Measurements from ENCODE around the gene TAF11L7.
"Not testable (repeated sequence)": the region's sequence is repeated elsewhere in the genome, so short reads cannot be mapped to it uniquely, and the experiment has no call there.

TAF11L7 gene

DNA sequence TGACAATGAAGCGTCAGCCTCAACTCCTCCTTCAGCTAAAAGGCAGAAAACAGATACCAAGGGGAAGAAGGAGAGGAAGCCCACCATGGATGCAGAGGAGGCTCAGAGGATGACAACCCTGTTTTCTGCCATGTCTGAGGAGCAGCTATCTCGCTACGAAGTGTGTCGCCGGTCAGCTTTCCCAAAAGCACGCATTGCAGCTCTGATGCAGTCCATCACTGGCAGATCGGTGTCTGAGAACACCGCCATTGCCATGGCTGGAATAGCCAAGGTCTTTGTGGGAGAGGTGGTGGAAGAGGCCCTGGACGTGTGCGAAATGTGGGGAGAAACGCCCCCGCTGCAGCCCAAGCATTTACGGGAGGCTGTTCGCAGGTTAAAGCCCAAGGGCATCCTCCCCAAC, 19.4 kb upstream of the TAF11L7 start:
- POLR2A ChIA-PET: no interaction called here
- no peak for TF ChIP-seq SP1 (IDR thresholded peaks at IDR 0.05)

DNA sequence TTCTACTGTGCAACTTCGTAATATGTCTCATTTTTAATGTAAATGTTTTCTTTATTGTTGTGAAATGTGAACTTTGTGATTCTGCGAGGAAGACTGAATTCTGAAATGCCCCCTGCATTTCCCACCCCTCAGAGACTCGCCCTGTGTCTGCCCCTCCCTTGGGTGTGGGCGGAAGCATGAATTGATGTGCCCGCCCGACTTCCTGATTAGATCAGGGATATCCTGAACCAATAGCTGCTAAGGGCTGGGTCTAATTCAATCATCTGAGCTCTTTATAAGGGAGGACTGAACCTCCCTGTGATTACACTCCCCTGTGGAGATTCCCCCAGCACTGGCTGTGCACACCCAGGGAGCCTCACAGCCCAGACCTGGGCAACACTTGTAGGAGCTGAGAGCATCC, 18.3 kb upstream of the TAF11L7 start, which contains the start of gene TAF11L11:
Gene TAF11L11 (plus strand): TSS at position 304 of the 400 bp plus-strand sequence.
- DNase-seq (ENCODE audit: extremely low spot score); CTCF ChIA-PET; POLR2A ChIA-PET: not testable (repeated sequence)

More for the DNA sequence above, 19.4 kb upstream of the TAF11L7 start:
- CTCF ChIA-PET: no interaction called here
- no peak for DNase-seq (ENCODE audit: extremely low spot score)

DNA sequence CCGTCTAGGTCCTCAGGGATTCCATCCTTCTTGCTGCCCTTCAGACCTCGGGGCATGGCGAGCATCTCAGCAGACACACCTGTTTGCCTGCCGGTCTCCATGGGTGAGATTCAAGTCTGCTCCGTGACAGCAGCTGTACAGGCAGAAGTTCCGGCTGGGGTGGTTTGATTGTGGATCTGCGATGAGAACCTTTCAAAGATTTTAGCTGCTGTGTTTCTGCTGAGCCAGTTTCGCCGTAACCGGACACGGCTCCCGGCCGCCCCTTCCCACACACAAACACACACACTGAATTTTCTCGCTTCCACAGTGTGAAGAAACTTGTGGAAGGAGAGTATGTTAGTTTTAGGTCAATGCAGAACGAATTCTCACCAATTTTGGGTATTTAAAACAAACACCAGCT, 12.2 kb upstream of the TAF11L7 start, which contains the start of gene TAF11L10:
Gene TAF11L10 (minus strand): TSS at position 101 of the 400 bp plus-strand sequence.
- CTCF ChIA-PET; DNase-seq (ENCODE audit: extremely low spot score); POLR2A ChIA-PET: not testable (repeated sequence)

DNA sequence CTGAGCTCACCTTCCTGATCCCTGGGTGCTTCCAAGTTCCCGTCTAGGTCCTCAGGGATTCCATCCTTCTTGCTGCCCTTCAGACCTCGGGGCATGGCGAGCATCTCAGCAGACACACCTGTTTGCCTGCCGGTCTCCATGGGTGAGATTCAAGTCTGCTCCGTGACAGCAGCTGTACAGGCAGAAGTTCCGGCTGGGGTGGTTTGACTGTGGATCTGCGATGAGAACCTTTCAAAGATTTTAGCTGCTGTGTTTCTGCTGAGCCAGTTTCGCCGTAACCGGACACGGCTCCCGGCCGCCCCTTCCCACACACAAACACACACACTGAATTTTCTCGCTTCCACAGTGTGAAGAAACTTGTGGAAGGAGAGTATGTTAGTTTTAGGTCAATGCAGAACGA, 8.7 kb upstream of the TAF11L7 start, which contains the start of gene TAF11L9:
Gene TAF11L9 (minus strand): TSS at position 140 of the 400 bp plus-strand sequence.
- CTCF ChIA-PET; DNase-seq (ENCODE audit: extremely low spot score); POLR2A ChIA-PET: not testable (repeated sequence)

DNA sequence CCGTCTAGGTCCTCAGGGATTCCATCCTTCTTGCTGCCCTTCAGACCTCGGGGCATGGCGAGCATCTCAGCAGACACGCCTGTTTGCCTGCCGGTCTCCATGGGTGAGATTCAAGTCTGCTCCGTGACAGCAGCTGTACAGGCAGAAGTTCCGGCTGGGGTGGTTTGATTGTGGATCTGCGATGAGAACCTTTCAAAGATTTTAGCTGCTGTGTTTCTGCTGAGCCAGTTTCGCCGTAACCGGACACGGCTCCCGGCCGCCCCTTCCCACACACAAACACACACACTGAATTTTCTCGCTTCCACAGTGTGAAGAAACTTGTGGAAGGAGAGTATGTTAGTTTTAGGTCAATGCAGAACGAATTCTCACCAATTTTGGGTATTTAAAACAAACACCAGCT, 5.3 kb upstream of the TAF11L7 start, which contains the start of gene TAF11L8:
Gene TAF11L8 (minus strand): TSS at position 101 of the 400 bp plus-strand sequence.
- POLR2A ChIA-PET; CTCF ChIA-PET; DNase-seq (ENCODE audit: extremely low spot score): not testable (repeated sequence)
